ENCODE results near the gene SLC19A1. TPM values are rescaled to one million over a fixed set of nuclear protein-coding genes. Genes with fewer than 3 reads are reported as not detected.
"Not testable (repeated sequence)": the region's sequence is repeated elsewhere in the genome, so short reads cannot be mapped to it uniquely, and the experiment has no call there.

The SLC19A1 gene
- total RNA-seq, 1 donor from 2014 or later, result 9.0 TPM

- FAIRE-seq (no peak), DNase-seq (ENCODE audit: low spot score in 2 of 2) (no peak)
Observed at GRCh38 chr21:45577801-45578175, 35.5 kb upstream of the SLC19A1 start.

DNA sequence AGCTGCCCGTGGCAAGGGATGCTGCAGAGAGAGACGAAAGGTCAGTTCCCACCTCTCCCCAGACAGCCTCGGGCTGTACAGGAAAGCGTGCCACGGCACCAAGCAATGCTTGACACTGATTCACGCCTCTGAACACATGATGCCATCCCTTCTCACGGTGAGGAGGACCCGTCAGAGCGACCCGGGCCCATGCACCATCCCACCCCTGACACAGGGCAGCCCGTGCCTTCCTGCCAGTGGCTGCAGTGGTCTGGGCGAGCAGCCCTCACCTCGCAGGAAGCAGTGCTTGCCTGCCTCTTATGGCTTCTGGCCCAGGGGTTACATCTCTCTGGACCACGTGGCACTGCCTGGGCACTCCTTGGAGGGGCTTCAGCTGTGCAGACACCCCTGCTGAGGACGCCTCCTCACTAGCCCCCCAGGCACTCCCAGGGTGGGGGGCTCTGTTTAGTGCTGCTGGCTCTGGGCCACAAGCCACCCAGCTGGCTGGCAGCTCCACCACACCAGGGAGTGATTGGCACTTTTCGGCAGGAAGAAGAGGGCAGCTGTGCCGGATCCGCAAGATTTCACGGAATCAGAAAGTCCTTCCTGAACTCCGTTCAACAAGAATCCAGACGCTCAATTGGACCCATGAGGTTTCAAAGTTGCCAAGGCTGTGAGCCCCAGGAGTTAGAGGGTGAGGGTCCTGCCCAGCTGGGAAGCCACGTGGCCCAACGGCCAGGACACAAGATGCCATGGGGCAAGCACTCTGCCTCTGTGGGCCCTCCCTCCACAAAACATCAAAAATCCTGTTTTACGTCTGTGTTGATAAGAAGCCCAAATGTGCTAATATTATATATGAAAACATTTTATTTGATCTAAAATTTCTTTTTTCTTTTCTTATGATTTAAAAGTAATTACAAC is 34.8 kb upstream of the SLC19A1 start:
- no peak for DNase-seq (ENCODE audit: low spot score in 2 of 2)
- FAIRE-seq, result no peak

GRCh38 chr21:45575993-45576837 is 34.0 kb upstream of the SLC19A1 start:
- DNase-seq (ENCODE audit: low spot score in 2 of 2) (no peak), FAIRE-seq (no peak)

DNA sequence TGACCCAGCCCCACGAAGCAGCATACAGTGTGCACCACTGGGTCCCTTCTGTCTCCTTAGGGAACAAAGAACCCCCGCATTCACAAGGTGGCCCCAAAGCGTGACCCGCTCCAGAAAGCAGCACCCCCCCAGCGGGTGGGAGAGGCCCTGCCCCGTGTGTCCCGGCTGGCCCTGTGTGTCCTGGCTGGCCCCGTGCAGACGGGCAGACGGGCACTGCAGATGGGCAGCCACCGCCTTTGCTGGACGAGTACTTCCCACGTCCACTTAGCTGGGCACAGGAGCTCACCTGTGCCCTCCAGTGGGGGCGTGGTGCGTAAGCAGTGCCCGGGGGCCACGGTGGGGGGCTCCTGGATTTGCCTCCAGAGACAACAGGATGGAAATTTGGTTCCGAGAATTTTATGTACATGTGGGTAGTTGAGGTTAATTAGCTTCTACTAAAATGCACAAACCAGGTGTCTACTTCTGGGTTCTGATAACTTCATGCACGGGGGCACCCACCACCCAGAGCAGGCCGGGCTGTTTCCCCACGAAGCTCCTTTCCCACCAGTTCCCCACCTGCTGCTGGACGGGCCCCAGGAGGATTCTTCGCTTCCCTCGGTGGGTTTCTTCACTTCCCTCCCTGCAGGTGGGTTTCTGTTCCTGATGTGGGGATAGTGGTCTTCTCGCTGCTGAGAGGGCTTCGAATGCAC is 33.2 kb upstream of the SLC19A1 start:
- DNase-seq (ENCODE audit: low spot score in 2 of 2) (no peak), FAIRE-seq (no peak)

DNA sequence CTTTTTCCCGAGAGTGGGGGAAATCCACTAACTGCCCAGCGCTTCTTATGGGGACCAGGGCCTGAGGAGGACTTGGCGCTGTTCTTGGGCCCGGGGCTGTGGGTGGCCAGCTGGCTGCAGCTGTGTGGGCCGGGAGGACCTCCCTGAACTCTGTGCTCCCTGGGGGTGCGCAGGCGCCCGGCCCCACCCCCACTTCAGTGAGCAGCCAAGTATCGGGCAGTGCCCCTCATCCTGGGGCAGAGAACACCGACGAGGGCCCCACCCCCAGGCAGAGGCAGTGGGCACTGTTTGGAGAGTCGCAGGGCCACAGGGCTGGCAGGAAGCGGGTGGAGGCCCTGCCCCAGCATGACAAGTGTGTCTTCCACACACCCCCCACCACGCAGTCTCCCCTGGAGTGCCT is 32.5 kb upstream of the SLC19A1 start:
- no peak for FAIRE-seq
- DNase-seq (ENCODE audit: low spot score in 2 of 2), result no peak

DNA sequence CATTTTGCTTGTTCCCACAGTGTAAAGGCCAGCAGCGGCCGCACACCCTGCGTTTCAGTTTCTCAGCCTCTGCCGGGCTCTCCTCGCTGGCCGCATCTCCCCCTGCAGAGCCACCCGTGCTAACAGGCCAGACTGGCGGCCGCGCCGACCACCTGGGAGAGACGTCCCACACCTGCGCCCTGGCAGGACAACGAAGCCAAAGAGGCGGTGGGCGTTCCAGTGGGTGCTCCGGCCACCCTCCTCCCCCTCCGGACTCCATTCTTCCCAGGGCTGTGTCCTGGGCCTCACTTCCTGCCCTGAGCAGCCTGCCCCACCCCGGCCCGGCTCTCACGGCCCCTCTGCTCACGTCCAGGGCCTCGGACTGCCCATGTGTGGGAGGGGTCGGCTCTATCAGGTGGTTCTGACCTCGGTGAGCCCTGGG is 31.9 kb upstream of the SLC19A1 start:
- DNase-seq (ENCODE audit: low spot score in 2 of 2), result no peak
- FAIRE-seq, result no peak

DNA sequence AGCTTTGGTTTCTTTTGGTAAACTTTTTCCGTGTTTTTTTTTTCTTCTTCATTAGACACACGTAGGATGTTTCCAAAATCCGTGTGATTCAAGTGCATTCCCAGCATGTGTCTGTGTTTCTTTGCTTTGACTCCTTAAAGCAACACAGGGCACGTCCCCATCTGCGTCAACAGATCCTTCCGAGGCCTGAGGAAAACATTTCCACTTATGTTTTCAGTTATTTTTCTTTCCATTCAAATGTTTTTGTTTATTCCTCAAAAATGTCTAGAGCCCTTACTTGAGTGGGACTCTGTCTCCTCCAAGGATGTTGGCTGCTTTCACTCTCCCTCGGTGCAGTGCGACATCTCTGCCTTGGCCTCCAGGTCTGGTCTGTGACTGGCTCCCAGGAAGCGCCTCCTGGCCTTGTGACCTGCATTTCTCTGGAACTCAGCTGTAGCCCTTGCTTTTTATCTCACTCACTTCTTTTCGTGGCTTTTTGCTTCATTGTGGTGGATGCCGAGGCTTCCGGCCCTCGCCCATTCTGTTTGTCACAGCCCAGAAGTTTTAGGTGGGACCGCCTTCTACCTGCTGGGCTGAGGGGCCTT is 31.3 kb upstream of the SLC19A1 start:
- DNase-seq (ENCODE audit: low spot score in 2 of 2) (no peak), FAIRE-seq (no peak)

DNA sequence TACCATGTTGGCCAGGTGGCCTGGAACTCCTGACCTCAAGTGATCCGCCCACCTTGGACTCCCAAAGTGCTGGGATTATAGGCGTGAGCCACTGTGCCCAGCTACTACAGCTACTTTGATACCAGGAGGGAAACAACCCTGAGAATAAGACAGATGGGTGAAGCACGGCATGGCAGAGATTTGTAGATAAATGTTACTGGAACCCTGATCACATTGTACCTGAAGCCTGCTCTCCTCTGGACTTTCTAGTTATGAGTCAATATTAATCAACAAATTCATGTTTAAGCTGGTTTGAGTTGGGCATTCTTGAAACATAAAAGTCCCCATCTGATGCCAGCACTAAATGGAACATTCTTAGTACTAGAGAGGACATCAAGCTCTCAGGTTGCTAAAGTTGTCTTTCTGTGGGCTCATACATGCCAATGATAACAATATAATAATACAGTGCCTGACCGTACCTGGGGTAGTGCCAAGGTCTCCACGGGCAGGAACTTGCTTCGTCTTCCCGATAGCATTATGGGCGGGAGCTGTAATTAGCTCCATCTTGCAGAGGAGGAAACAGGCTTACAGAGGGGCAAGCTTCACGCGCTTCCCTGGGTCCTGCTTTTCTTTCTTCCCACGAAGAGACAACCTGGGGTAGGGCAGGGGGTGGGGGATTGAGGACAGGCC is 30.7 kb upstream of the SLC19A1 start:
- FAIRE-seq (no peak), DNase-seq (ENCODE audit: low spot score in 2 of 2) (no peak)

- DNase-seq (ENCODE audit: low spot score in 2 of 2) (no peak), FAIRE-seq (no peak)
Observed at GRCh38 chr21:45572231-45572630, 30.0 kb upstream of the SLC19A1 start.

- no peak for DNase-seq (ENCODE audit: low spot score in 2 of 2)
- no peak for FAIRE-seq
Observed at GRCh38 chr21:45571641-45572040, 29.4 kb upstream of the SLC19A1 start.

GRCh38 chr21:45570826-45571601 is 28.8 kb upstream of the SLC19A1 start:
- no peak for FAIRE-seq
- no peak for DNase-seq (ENCODE audit: low spot score in 2 of 2)

DNA sequence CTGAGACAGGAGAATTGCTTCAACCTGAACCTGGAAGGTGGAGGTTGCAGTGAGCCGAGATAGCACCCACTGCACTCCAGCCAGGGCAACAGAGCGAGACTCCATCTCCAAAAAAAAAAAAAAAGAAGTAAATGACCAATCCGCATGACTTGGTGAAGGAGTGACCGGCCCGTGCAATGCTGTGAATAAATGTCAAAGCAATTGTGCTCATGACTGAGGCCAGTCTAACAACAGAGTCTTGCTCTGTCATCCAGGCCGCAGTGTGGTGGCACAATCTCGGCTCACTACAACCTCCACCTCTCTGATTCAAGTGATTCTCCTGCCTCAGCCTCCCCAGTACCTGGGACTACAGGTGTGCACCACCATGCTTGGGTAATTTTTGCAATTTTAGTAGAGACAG is 27.8 kb upstream of the SLC19A1 start:
- no peak for FAIRE-seq
- DNase-seq (ENCODE audit: low spot score in 2 of 2), result no peak

DNA sequence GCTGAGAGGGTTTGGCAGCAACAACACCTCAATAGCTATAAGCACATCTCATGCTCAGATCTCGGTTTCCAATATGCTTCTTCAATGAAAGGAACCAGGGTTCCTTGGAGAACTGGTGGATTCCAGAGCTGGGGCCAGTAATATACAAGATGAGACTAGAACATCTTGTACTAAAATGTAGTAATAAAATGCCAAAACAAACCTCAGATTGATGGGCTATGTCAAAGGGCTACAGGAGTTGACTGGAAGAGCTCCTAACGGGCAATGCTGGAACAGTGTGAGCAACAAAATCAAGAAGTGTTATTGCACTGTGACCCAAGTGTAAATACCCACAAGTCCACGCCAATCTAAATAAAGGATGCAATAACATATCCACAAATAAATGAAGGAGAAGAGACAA is 26.1 kb upstream of the SLC19A1 start:
- DNase-seq (ENCODE audit: low spot score in 2 of 2) (no peak), FAIRE-seq (no peak)

DNA sequence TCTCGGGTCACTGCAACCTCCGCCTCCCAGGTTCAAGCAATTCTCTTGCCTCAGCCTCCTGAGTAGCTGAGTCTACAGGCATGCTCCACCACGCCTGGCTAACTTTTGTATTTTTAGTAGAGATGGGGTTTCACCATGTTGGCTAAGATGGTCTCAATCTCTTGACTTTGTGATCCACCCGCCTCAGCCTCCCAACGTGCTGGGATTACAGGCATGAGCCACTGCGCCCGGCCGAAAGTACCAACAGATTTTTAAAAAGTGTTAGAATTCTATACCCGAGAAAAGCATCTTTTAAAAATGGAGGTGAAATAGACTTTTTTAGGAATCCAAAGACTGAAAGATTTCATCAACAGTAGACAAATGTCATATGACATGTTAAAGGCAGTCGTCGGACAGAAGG is 21.9 kb upstream of the SLC19A1 start:
- not testable (repeated sequence) for DNase-seq (ENCODE audit: low spot score in 2 of 2); FAIRE-seq

GRCh38 chr21:45562965-45563364 is 20.7 kb upstream of the SLC19A1 start:
- FAIRE-seq (no peak), DNase-seq (ENCODE audit: low spot score in 2 of 2) (no peak)

GRCh38 chr21:45562402-45562801 is 20.2 kb upstream of the SLC19A1 start:
- FAIRE-seq (no peak), DNase-seq (ENCODE audit: low spot score in 2 of 2) (no peak)

GRCh38 chr21:45561241-45561640 is 19.0 kb upstream of the SLC19A1 start:
- not testable (repeated sequence) for DNase-seq (ENCODE audit: low spot score in 2 of 2); FAIRE-seq

DNA sequence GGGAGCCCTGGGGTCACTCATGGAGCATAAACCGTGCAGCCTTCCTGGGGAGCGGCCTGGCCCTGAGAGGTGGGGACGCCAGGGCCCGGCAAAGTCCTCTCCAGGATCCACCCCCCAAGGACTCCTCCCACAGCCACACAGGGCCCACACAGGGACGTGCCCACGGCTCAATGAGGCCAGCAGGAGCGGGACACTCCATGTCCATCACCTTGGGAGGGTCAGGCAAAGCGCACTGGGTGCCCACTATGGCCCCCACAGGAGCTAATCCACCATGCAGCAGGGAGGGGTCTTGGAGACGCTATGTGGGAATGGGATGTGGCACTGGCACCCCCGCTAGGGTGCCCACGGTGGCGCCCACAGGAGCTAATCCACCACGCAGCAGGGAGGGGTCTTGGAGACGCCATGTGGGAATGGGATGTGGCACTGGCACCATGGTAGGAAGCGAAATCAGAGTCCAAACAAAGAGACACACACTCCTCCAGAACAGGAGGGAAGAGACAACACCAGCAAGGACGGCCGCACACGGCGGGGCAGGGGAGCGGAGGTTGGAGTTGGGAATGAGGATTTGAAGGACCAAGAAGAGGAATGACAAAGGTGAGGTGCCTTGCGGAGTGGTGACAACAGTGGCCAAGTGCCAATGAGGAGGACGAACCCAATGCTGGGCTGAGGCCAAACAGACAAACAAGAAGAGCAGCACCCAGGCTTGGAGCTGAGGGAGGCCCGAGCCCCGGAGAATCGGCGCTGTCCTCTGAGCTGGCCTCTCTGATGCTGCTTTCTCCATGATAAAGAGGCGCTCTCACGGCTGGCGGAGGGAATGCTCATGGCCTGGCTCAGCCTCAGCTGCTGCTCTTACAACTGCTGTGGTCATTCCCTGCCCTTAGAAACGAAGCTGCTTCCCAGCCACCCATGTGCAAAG is 18.1 kb upstream of the SLC19A1 start:
- FAIRE-seq (no peak), DNase-seq (ENCODE audit: low spot score in 2 of 2) (no peak)
